ENCODE data around the gene SLC30A4.

The SLC30A4 gene

DNA sequence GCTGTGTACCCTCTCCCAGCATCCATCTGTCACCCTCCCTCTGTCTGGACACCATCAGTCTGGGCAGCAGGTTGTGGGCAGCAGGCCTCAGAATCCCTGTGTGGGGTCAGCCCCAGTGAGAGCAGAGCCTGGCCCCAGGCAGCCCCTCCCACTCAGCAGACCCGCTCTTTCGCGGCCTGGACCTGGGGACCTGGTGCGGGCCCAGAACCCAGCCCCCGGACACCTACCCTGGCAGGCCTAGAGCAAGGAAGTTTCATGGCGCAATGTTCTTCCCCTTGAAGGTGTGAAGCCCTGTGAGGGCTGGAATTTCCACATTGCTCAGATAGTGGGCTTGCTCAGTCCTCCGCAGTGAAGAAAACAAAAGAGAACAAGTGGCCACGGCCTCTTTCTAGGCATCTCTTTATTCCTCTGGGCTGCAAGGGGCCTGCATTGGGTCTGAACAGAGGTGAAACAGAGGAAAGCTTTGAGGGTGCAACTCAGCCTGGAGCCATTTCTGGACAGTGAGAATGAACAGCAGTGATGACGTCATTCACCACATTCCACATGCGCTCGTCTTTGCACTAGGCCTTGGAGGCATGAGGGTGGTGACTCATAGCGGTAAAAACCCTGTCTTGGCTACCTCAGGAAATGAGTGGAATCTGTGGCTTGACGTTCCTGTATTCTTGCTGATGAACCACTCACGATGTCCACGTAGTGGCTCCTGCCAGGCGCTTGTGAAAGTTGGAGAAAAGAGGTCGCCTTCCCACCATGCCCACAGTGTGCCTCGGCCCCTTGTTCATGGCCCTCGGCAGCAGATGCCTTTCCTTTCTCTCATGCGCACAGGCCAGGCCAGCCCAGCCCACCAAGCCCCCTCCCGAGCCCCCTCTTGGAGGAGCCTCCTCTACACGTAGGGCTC lies 66.1 kb downstream of the SLC30A4 start:
- peak; percentile 97 for DNase-seq (ENCODE audit: low read depth, low spot score)
- H3K27ac ChIP-seq: peak overlapping the region; percentile 61

- H3K27ac ChIP-seq: peak overlapping the region; percentile 39
- peak; percentile 88 for DNase-seq (ENCODE audit: low read depth, low spot score)
Measured at GRCh38 chr15:45454814-45455213, 67.7 kb downstream of the SLC30A4 start.

GRCh38 chr15:45451265-45451664 lies 71.3 kb downstream of the SLC30A4 start:
- DNase-seq (ENCODE audit: low read depth, low spot score): no peak
- H3K27ac ChIP-seq: no peak overlapping the region

- DNase-seq (ENCODE audit: low read depth, low spot score): peak; percentile 90
- peak overlapping the region; percentile 49 for H3K27ac ChIP-seq
Measured at GRCh38 chr15:45449916-45450867, 72.4 kb downstream of the SLC30A4 start.

- DNase-seq (ENCODE audit: low read depth, low spot score): no peak
Measured at GRCh38 chr15:45449395-45449794, 73.2 kb downstream of the SLC30A4 start.

GRCh38 chr15:45448066-45448915 lies 74.3 kb downstream of the SLC30A4 start:
- no peak overlapping the region for H3K27ac ChIP-seq
- no peak for DNase-seq (ENCODE audit: low read depth, low spot score)

More at GRCh38 chr15:45449395-45449794, 73.2 kb downstream of the SLC30A4 start:
- peak overlapping the region; percentile 49 for H3K27ac ChIP-seq

DNA sequence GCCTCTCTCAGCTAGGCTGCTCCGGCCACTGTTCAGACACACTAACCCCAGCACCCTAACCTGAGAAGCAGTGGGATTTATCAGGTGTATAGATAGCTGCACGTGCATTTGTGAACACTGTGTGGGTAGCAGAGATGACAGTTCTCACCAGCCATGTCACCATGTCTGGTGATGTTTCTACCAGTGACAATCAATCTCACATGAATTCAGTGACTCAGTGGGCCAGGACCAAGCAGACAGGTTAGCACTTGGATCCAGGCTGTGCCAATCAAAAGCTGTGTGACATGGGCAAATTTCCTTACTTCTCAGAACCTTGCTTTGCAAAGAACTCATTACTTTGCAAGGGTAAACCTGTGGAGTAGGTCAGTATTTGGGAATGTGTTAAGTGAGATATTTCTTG lies 78.9 kb downstream of the SLC30A4 start:
- no peak overlapping the region for H3K27ac ChIP-seq
- no peak for DNase-seq (ENCODE audit: low read depth, low spot score)

- no peak for DNase-seq (ENCODE audit: low read depth, low spot score)
Measured at GRCh38 chr15:45442507-45443135, 79.9 kb downstream of the SLC30A4 start.

DNA sequence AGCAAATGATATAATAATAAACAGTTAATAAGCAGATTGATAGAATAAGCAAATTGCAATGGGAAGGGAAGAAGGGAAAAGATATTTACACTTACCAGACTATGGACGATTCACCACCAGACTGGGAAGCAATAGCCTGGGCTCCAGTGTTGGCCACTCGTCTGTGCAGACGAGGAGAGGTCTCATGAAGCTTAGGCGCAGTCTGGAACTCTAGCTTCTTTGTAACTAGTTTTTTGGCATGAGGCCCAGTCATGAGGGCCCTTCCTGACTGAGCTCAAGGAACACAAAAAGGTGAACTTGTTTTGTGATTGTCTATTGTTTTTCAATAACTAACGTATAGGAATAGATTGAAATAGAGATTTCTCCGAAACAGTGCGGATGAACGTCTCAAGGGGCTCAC lies 80.9 kb downstream of the SLC30A4 start:
- DNase-seq (ENCODE audit: low read depth, low spot score): no peak
- H3K27ac ChIP-seq: no peak overlapping the region

More at GRCh38 chr15:45442507-45443135, 79.9 kb downstream of the SLC30A4 start:
- H3K27ac ChIP-seq: no peak overlapping the region

- DNase-seq (ENCODE audit: low read depth, low spot score): no peak
- H3K27ac ChIP-seq: no peak overlapping the region
Measured at GRCh38 chr15:45441036-45441435, 81.5 kb downstream of the SLC30A4 start.

DNA sequence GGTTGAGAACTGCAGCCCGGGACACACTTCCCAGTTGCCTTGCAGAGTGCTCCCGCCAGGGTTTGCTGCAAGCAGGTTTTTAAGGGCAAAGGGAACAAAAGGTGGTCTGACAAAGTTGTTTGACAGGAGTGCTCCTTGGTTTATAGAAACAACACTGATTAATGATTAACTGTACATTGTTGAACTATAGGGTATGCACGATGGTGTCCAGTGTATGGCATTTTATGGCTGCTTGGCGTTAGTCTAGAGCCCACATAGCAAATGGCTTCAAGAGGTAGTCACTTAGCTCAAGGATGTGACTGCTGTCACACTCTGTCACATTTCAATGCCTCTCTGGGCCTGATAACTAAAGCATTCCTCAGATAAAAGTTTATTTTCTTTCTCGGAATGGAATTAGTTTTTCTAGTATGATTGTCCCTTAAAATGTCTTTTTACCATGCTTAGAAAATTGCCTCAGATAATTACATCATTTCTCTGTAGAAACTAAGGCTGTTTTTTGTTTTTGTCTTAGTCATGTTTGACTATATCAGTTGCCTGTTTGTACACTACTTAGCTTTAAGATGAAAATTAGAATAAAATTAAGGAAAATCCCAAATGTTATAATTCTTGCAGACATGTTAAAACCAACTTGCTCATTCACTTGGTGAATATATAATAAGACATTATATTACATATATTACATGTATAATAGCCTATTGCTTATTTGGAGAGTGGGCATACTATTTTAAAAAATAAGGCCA lies 82.9 kb downstream of the SLC30A4 start:
- no peak for DNase-seq (ENCODE audit: low read depth, low spot score)
- no peak overlapping the region for H3K27ac ChIP-seq

GRCh38 chr15:45435124-45435903 lies 87.2 kb downstream of the SLC30A4 start:
- DNase-seq (ENCODE audit: low read depth, low spot score): no peak
- no peak overlapping the region for H3K27ac ChIP-seq

- no peak overlapping the region for H3K27ac ChIP-seq
- no peak for DNase-seq (ENCODE audit: low read depth, low spot score)
Measured at GRCh38 chr15:45434078-45434567, 88.4 kb downstream of the SLC30A4 start.

GRCh38 chr15:45431511-45431910 lies 91.0 kb downstream of the SLC30A4 start:
- no peak for DNase-seq (ENCODE audit: low read depth, low spot score)
- no peak overlapping the region for H3K27ac ChIP-seq

DNA sequence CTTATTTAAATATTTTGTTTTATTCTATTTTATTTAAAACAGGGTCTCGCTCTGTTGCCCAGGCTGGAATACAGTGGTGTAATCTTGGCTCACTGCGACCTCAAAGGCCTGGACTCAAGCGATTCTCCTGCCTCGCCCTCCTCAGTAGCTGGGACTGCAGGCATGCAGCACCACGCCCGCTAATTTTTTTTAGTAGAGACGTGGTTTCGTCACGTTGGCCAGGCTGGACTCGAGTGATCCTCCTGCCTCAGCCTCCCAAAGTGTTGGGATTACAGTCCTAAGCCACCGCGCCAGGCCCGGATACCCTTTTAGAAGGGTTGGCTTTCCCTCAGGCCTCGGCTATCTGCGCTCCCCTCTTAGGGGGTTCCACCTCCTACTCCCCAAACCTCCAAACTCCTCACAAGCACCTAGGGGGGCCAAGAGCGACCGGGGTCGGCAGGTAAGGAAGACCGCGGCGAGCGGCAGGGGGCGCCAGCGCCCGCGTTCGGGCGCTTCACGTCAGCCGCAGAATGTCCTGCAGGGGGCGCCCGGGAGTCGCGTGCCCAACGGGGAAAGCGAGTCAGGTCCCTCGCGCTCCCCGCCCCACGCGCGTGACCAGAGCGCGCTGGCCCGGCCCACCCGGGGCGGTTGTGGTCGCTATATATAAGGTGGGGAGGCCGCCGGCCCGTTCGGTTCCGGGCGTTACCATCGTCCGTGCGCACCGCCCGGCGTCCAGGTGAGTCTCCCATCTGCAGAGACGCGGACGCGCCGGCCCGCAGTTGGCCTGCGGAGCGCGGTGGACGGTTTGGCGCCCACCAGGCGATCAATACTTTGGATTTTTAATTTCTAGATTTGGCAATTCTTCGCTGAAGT lies 92.4 kb downstream of the SLC30A4 start:
- no peak overlapping the region for H3K27ac ChIP-seq
- no peak for DNase-seq (ENCODE audit: low read depth, low spot score)
